Astrocyte of the cerebellum (primary cell): ENCODE results near the gene RNF6.

Experiments used
- DNase-seq: peaks from one replicate; pipeline ENCODE4 v3.0.0-alpha.2; 2011; ENCODE audit warnings: low read depth
- H3K4me3 ChIP-seq: 2 replicates; pipeline ENCODE4 v1.5.1; 2011; ENCODE audit warnings: mild to moderate bottlenecking, low read depth, low read length, moderate library complexity
- in situ Hi-C: cut with HindIII; loops from 2 replicates; pipeline ENCODE4 v1.10.0; 2017; ENCODE audit warnings: low sequenced_read_pairs
- TF ChIP-seq, protein P1 (sequence below): IDR thresholded peaks from 2 replicates; pipeline ENCODE4 v1.5.1; 2012; ENCODE audit warnings: low read length, low read depth, moderate library complexity, mild to moderate bottlenecking; ENCODE audit errors: missing control alignments

The RNF6 gene

DNA sequence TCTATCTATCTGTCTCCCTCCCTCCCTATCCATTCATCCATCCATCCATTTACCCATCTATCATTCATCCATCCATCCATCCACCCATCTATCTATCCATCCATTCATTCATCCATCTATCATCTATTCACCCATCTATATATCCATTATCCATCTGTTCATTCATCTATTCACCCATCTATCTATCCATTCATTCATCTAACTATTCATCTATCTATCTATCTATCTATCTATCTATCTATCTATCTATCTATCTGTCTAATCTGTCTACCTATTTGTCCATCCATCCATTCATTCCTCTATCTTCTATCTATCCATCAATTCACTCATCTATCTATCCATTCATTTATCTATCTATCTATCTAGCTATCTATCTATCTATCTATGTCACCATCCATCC is 27.4 kb upstream of the RNF6 start:
- no peak overlapping the region for H3K4me3 ChIP-seq
- in situ Hi-C loops: no loop called here
- TF ChIP-seq, protein P1, sequence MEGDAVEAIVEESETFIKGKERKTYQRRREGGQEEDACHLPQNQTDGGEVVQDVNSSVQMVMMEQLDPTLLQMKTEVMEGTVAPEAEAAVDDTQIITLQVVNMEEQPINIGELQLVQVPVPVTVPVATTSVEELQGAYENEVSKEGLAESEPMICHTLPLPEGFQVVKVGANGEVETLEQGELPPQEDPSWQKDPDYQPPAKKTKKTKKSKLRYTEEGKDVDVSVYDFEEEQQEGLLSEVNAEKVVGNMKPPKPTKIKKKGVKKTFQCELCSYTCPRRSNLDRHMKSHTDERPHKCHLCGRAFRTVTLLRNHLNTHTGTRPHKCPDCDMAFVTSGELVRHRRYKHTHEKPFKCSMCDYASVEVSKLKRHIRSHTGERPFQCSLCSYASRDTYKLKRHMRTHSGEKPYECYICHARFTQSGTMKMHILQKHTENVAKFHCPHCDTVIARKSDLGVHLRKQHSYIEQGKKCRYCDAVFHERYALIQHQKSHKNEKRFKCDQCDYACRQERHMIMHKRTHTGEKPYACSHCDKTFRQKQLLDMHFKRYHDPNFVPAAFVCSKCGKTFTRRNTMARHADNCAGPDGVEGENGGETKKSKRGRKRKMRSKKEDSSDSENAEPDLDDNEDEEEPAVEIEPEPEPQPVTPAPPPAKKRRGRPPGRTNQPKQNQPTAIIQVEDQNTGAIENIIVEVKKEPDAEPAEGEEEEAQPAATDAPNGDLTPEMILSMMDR: no peak
- DNase-seq: no peak

DNA sequence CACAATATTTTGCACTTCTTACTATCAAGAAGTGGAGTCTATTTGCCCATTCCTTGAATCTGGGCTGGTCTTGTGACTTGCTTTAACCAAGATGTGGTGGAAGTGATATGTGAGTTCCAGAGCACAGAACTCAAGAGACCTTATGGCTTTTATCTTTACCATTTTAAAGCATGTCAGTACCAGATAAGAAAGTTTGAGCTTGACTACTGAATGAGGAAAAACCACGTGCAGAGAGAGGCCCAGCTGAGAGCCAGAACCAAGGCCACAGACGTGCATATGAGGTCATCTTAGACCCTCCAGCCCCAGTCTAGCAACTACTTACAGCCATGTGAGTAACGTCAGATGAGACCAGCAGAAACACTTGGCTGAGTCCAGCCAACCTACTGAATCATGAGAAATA is 25.5 kb upstream of the RNF6 start:
- DNase-seq: no peak
- H3K4me3 ChIP-seq: no peak overlapping the region
- in situ Hi-C loops: no loop called here
- TF ChIP-seq, protein P1: no peak

DNA sequence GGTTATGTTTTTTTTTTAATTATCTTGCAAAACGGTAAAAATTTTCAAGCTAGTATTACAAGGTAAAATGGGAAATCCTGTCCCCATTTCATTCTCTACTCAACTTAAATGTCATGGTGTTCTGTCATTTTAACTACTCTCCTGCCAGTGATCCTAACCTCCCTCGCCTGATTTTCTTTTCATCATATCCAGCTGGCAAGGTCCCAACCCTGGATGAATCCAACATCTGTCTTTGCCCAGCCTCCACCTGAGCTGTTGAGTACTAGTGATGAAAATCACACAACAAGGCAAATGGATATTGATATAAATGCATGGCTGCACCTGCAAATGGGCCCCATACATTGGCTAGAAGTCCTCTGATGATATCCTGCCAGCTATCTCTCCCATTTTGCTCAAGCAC is 24.9 kb upstream of the RNF6 start:
- in situ Hi-C loops: no loop called here
- no peak for DNase-seq
- TF ChIP-seq, protein P1: no peak
- H3K4me3 ChIP-seq: no peak overlapping the region

DNA sequence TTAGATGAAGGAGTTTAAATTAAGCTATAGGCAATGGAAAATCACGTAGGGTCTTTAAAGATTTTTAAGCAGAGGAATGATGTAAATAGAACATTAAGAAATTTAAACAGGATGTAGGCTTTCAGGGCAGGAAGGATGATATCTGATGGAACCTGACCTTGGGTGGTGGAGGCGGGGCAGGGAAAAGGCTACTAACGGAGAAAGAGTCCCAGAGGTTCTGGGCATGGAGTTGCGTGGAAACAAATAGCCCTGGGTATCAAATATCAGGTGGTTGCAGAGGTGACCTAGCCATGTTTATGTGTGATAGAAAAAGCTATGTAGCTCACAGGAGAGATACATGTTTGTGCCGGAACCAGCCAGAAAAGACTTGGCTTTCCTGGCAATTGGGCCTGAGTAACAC is 24.0 kb upstream of the RNF6 start:
- no peak for DNase-seq
- TF ChIP-seq, protein P1: no peak
- H3K4me3 ChIP-seq: no peak overlapping the region
- in situ Hi-C loops: no loop called here

DNA sequence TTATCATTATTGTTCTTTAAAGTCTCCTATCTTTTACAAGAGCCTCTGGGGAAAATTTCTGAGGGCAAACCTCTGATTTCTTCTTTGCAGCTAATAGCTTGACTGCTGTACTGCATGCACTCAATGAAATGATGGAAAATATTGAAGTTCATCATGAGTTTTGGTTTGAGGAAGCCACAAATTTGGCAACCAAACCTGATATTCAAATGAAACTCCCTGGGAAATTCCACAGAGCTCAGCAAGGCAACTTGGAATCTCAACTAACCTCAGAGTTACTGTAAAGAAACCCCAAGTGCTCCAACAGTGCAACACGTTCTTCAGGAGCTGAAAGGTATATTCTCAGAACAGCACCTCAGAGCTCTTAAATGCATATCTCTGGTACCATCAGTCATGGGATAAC is 14.2 kb upstream of the RNF6 start:
- TF ChIP-seq, protein P1: no peak
- peak; percentile 29 for DNase-seq
- in situ Hi-C loops: no loop called here
- no peak overlapping the region for H3K4me3 ChIP-seq

DNA sequence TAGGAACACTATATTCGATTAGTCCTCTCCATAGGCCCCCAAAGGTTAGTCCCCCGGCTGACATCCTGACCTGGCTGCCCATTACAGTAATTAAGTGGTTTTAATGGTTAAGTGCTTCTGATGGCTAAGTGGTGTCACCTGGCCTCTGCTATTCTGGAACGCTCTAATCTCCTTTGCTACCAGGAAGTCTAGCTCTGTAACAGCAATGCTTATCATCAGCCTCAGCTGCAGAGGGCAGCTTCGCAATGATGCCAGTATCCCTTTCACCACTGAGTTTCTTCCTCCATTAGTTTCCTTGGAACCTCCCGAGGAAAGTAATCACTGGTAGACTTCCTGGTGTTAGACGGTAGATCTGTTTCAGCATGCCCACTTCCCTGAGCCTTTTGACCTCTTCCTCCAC is 8.6 kb upstream of the RNF6 start:
- TF ChIP-seq, protein P1: no peak
- DNase-seq: no peak
- in situ Hi-C loops: no loop called here
- H3K4me3 ChIP-seq: no peak overlapping the region

DNA sequence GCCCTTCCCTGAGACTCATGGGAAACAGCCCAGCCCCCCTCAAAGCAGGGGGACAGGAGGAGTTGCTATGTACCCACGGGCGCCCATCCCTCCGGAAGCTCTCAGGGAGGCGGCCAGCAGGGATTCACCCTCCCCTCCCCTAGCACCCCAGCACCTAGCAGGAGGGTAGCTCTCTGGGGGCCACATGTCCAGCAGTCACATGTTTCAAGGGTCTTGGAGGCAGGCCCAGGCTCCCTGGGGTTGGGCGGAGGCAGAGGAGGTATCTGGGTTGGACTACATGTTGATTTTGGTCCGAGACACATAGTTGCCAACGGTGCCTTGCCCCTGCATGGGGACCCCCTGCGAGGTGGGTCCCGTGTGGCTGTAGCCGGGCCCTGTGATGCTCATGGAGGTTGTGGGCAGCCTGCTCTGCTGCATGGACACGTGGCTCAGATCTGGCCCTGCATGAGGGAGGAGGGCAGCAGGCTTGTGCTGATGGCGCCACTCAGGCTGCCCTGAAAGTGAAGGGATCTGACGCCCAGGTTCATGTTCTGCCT is 7.0 kb upstream of the RNF6 start:
- TF ChIP-seq, protein P1: no peak
- no peak overlapping the region for H3K4me3 ChIP-seq
- no peak for DNase-seq
- in situ Hi-C loops: no loop called here
